HepG2 (cell line): ENCODE data around the gene CELA2B. TPM values are rescaled to one million over a fixed set of nuclear protein-coding genes. Genes with fewer than 3 reads are reported as not detected.

ENCODE experiments used
- ATAC-seq: fragments of 200-7000 bp; cut with Tn5 transposase; 3 replicates; pipeline ENCODE4 v1.9.1; 2020; ENCODE audit warnings: mild to moderate bottlenecking, moderate library complexity
- BruUV-seq: library from RNA; stranded (reverse); fragments of 400-500 nt; replicated peaks from 2 replicates; lab custom pipeline; 2021; lab: Mats Ljungman, UMichigan
- CTCF ChIA-PET: fragments of 300-600 bp; formaldehyde crosslinking; extraction: SDS; loops from one replicate; lab custom pipeline; 2021; ENCODE audit warnings: low total read pairs, inconsistent platforms, low intra/inter-chr PET ratio; lab: Yijun Ruan, JAX
- POLR2A ChIA-PET: fragments of 350-600 bp; sonication (Branson Sonifier 250); formaldehyde crosslinking; loops from one replicate; lab custom pipeline; 2020; ENCODE audit warnings: antibody characterized with exemption, inconsistent platforms; lab: Yijun Ruan, JAX
- DNase-seq: peaks from one replicate; pipeline ENCODE4 v3.0.0-alpha.2; 2015; ENCODE audit warnings: low spot score
- FAIRE-seq: peaks from 3 replicates; lab custom pipeline; 2011; peaks lifted over from hg19 to GRCh38; lab: Jason Lieb, UNC
- H2AFZ ChIP-seq: one replicate; pipeline ENCODE4 v1.6.1; 2011; ENCODE audit warnings: low read length, inconsistent platforms
- H3K27ac ChIP-seq: fragments of 300-600 bp; 3 replicates; pipeline ENCODE4 v1.8.0; 2011; ENCODE audit warnings: mixed run types, mild to moderate bottlenecking, mixed read lengths, low read length, inconsistent platforms; ENCODE audit not compliant: insufficient read depth; ENCODE audit errors: extremely low read length
- H3K27me3 ChIP-seq, 2 experiments: fragments of 200-600 bp in 1 of 2; 2 replicates in 1 of 2; 3 replicates in 1 of 2; pipeline versions ENCODE4 v1.6.0 to v1.8.0; 2011; ENCODE audit warnings: low read length in 2 of 2, mild to moderate bottlenecking in 2 of 2, moderate library complexity in 2 of 2, inconsistent platforms in 1 of 2; ENCODE audit not compliant: insufficient read depth in 2 of 2, control insufficient read depth in 1 of 2
- H3K36me3 ChIP-seq, 2 experiments: fragments of 200-600 bp in 1 of 2; replicated peaks in 1 of 2; 2 replicates in 1 of 2; 3 replicates in 1 of 2; pipeline versions ENCODE4 v1.5.1 to v1.8.0; 2011; ENCODE audit warnings: low read length in 2 of 2, inconsistent platforms in 1 of 2; ENCODE audit not compliant: insufficient read depth in 2 of 2, control insufficient read depth in 1 of 2
- H3K4me1 ChIP-seq: 2 replicates; pipeline ENCODE4 v1.5.1; 2012; ENCODE audit warnings: low read length, inconsistent platforms; ENCODE audit not compliant: insufficient read depth
- H3K4me2 ChIP-seq: 2 replicates; pipeline ENCODE4 v1.6.0; 2011; ENCODE audit warnings: low read depth, low read length, inconsistent platforms
- H3K4me3 ChIP-seq, 3 experiments: fragments of 200-600 bp in 1 of 3; sonication (generic), shearing (Covaris generic) in 1 of 3; replicated peaks in 1 of 3; 2 replicates each; pipeline ENCODE4 v1.5.1; 2011 to 2016; ENCODE audit warnings: low read length in 3 of 3, inconsistent platforms in 2 of 3, low read depth in 2 of 3, mild to moderate bottlenecking in 2 of 3, control low read depth in 1 of 3, mixed read lengths in 1 of 3; ENCODE audit not compliant: insufficient read depth in 1 of 3
- H3K79me2 ChIP-seq: one replicate; pipeline ENCODE4 v1.6.1; 2011; ENCODE audit warnings: low read length, inconsistent platforms; ENCODE audit not compliant: insufficient read depth
- H3K9ac ChIP-seq: 2 replicates; pipeline ENCODE4 v1.6.0; 2011; ENCODE audit warnings: mild to moderate bottlenecking, low read depth, low read length, inconsistent platforms; ENCODE audit not compliant: insufficient read depth
- H3K9me3 ChIP-seq: 2 replicates; pipeline ENCODE4 v1.5.1; 2012; ENCODE audit warnings: mild to moderate bottlenecking, low read length
- H4K20me1 ChIP-seq: 2 replicates; pipeline ENCODE4 v1.6.0; 2011; ENCODE audit warnings: inconsistent platforms, mild to moderate bottlenecking, low read length, moderate library complexity; ENCODE audit not compliant: insufficient read depth
- CTCF ChIP-seq: sonication (generic); formaldehyde crosslinking; IDR thresholded peaks from 2 replicates; pipeline ENCODE4 v1.5.0; 2020; ENCODE audit warnings: mild to moderate bottlenecking, missing genetic modification reagents, moderate library complexity
- FOXP4 ChIP-seq: sonication (generic); formaldehyde crosslinking; IDR thresholded peaks from 2 replicates; pipeline ENCODE4 v1.4.0; 2020; ENCODE audit warnings: missing genetic modification reagents
- RBFOX2 ChIP-seq: fragments of 200-400 bp; formaldehyde crosslinking; IDR thresholded peaks from 2 replicates; pipeline ENCODE4 v1.6.1; 2017; ENCODE audit warnings: low read depth, mild to moderate bottlenecking, low read length
- SIX4 ChIP-seq: sonication (generic); formaldehyde crosslinking; IDR thresholded peaks from 2 replicates; pipeline ENCODE4 v1.4.0; 2020; ENCODE audit warnings: missing genetic modification reagents
- SMC3 ChIP-seq: IDR thresholded peaks from 2 replicates; pipeline ENCODE4 v1.6.1; 2011; ENCODE audit warnings: low read length, improper control_type of control experiment
- STAG1 ChIP-seq: sonication (generic); formaldehyde crosslinking; IDR thresholded peaks from 2 replicates; pipeline ENCODE4 v1.4.0; 2020; ENCODE audit warnings: missing genetic modification reagents
- TMF1 ChIP-seq: sonication (generic); formaldehyde crosslinking; IDR thresholded peaks from 2 replicates; pipeline ENCODE4 v1.8.1; 2022; ENCODE audit warnings: low read depth, missing genetic modification reagents
- XRCC5 ChIP-seq: fragments of 200-400 bp; formaldehyde crosslinking; optimal IDR thresholded peaks from 2 replicates; pipeline ENCODE3; 2017; ENCODE audit warnings: mild to moderate bottlenecking, low read length
- YY1 ChIP-seq: IDR thresholded peaks from 2 replicates; pipeline ENCODE4 v1.6.1; 2011; ENCODE audit warnings: low read length, low read depth, moderate library complexity, mild to moderate bottlenecking; ENCODE audit not compliant: insufficient read depth, insufficient replicate concordance
- ZBTB7A ChIP-seq: sonication (generic); formaldehyde crosslinking; IDR thresholded peaks from 2 replicates; pipeline ENCODE4 v1.8.0; 2022; ENCODE audit warnings: mild to moderate bottlenecking, missing genetic modification reagents
- ZFP91 ChIP-seq: sonication (generic); formaldehyde crosslinking; IDR thresholded peaks from 2 replicates; pipeline ENCODE4 v1.9.0; 2022; ENCODE audit warnings: missing genetic modification reagents, mild to moderate bottlenecking, borderline replicate concordance
- ZNF24 ChIP-seq: fragments of 450-650 bp; IDR thresholded peaks from 2 replicates; pipeline ENCODE4 v1.6.1; 2017; ENCODE audit warnings: antibody characterized with exemption, mild to moderate bottlenecking
- ZNF280B ChIP-seq: sonication (generic); formaldehyde crosslinking; IDR thresholded peaks from 2 replicates; pipeline ENCODE4 v1.5.0; 2020; ENCODE audit warnings: missing genetic modification reagents, mild to moderate bottlenecking, borderline replicate concordance
- ZNF451 ChIP-seq: sonication (generic); formaldehyde crosslinking; IDR thresholded peaks from 2 replicates; pipeline ENCODE4 v1.5.0; 2020; ENCODE audit warnings: mild to moderate bottlenecking, missing genetic modification reagents
- ZNF460 ChIP-seq: sonication (generic); formaldehyde crosslinking; IDR thresholded peaks from 2 replicates; pipeline ENCODE4 v1.5.1; 2020; ENCODE audit warnings: missing genetic modification reagents, mild to moderate bottlenecking, borderline replicate concordance
- ZSCAN22 ChIP-seq: sonication (generic); formaldehyde crosslinking; IDR thresholded peaks from 2 replicates; pipeline ENCODE4 v1.4.0; 2020; ENCODE audit warnings: mild to moderate bottlenecking, missing genetic modification reagents
- WGBS: methylation state at CpG from one replicate; pipeline ENCODE4 v1.1.6; 2017; ENCODE audit warnings: low lambda C conversion rate; 5-methylcytosine and 5-hydroxymethylcytosine counted together
- in situ Hi-C: cut with HindIII; loops from 2 replicates; pipeline ENCODE4 v1.10.0; 2017; ENCODE audit warnings: low pct_unique_long_range_greater_than_20kb; ENCODE audit not compliant: extremely low pct_ligation_motif_present
- intact Hi-C: fragments of 100-400 bp; cut with micrococcal nuclease; formaldehyde crosslinking; loops from one replicate; pipeline ENCODE4 v1.10.0; 2022; ENCODE audit not compliant: unreplicated experiment
- polyA plus RNA-seq, 8 experiments: library from polyadenylated mRNA; depleted of rRNA in 3 of 8; stranded (reverse) in 7 of 8; unstranded in 1 of 8; fragments of >200 nt; fragmentation: Illumina TruSeq in 4 of 8; extraction: Trizol in 4 of 8; gene quantifications; 2 replicates each; pipeline versions ENCODE4 v1.2.1 to v1.2.3, GENCODE V29; 2011 to 2016; ENCODE audit warnings: low read depth in 4 of 8, missing spikeins in 1 of 8, mixed read lengths in 1 of 8; ENCODE audit not compliant: insufficient read depth in 1 of 8
- total RNA-seq, 5 experiments: library from RNA; depleted of rRNA; stranded (reverse); fragments of >200 nt; fragmentation: Illumina TruSeq; extraction: Trizol; gene quantifications; 2 replicates each; pipeline ENCODE4 v1.2.3, GENCODE V29; 2016; ENCODE audit warnings: low read depth in 1 of 5

Gene CELA2B
- total and polyA plus RNA-seq, 2 of the 13 experiments (the other 11 are each of a cell fraction or from before 2014, with no cell fraction given), result not detected

GRCh38 chr1:15430787-15431570 lies 44.9 kb upstream of the CELA2B start:
- in situ Hi-C loops (no loop called here), intact Hi-C loops (loop anchor here (1.0 kb wide), 1 partner anchor 108 kb away; no protein-coding TSS in a partner anchor)
- H3K4me2 ChIP-seq, result no peak overlapping the region
- H2AFZ ChIP-seq, result no peak overlapping the region
- H3K4me1 ChIP-seq, result peaks cover 9% of the 10 kb centered on the region; the same call in 1 of the 2 replicates
- CTCF ChIA-PET, result interaction anchor here (0.7 to 3.6 kb wide), 4 partner anchors 10 to 109 kb away, joined by 3 to 47 read pairs (median 4); no protein-coding TSS in a partner anchor
- no peaks in the 10 kb centered on the region for H3K79me2 ChIP-seq
- ATAC-seq (peak; percentile 75), DNase-seq (no peak), FAIRE-seq (peak; percentile 72)
- BruUV-seq, result no TSS peak
- no peak overlapping the region for H3K27ac ChIP-seq
- POLR2A ChIA-PET, result no interaction called here
- peaks cover 0 to 2% of the 10 kb centered on the region in 2 experiments; a peak in 2 of 5 replicates for H3K36me3 ChIP-seq
- no peak overlapping the region for H3K9ac ChIP-seq
- no peaks in the 10 kb centered on the region for H3K9me3 ChIP-seq
- no peaks in the 10 kb centered on the region for H3K27me3 ChIP-seq
- 65% methylated on average over 13 of the region's 19 CpGs for WGBS
- no peaks in the 10 kb centered on the region for H4K20me1 ChIP-seq
- H3K4me3 ChIP-seq, result no peak overlapping the region
- peak; percentile 60; the same call in 1 of the 2 replicates for TF ChIP-seq ZNF280B (CRISPR knock-in tag)
- peak; percentile 98 for TF ChIP-seq CTCF (CRISPR knock-in tag)
- no peak for TF ChIP-seq SIX4 (CRISPR knock-in tag)
- TF ChIP-seq RBFOX2, result no peak
- no peak for TF ChIP-seq ZSCAN22
- 0 out of 2 replicates have a peak, but pooled peaks have one; percentile 6 for TF ChIP-seq ZNF451 (CRISPR knock-in tag)
- peak; percentile 97 for TF ChIP-seq STAG1 (CRISPR knock-in tag)
- peak; percentile 82; the same call in 1 of the 2 replicates for TF ChIP-seq ZBTB7A (CRISPR knock-in tag)
- peak; percentile 37; the same call in 1 of the 2 replicates for TF ChIP-seq ZNF460
- peak; percentile 46; the same call in 1 of the 2 replicates for TF ChIP-seq ZFP91 (CRISPR knock-in tag)
- TF ChIP-seq XRCC5, result peak; percentile 35
- TF ChIP-seq TMF1 (CRISPR knock-in tag), result no peak
- TF ChIP-seq SMC3, result peak; percentile 62
- TF ChIP-seq ZNF24, result no peak
- peak; percentile 7 for TF ChIP-seq YY1
- TF ChIP-seq FOXP4 (CRISPR knock-in tag), result 0 out of 2 replicates have a peak, but pooled peaks have one; percentile 27
